Stomach (tissue), 9 donors: ENCODE results near the gene RXRA. TPM values are rescaled to one million over a fixed set of nuclear protein-coding genes. Genes with fewer than 3 reads are reported as not detected.
A peak's percentile ranks its signal among the peaks of the same experiment; 100 is the strongest.

Experiments
- DNase-seq, 2 donors: peaks; one replicate each; pipeline versions ENCODE4 v3.0.0 to v3.0.0-alpha.2; 2013 to 2019
- H3K27ac ChIP-seq, 5 donors: fragments of 200-600 bp in 4 of 5; sonication (generic) in 4 of 5; one replicate each; pipeline ENCODE4 v1.5.1; 2013 to 2019; ENCODE audit warnings: mild to moderate bottlenecking in 1 of 5, moderate library complexity in 1 of 5
- H3K27me3 ChIP-seq, 3 donors: fragments of 200-600 bp; sonication (generic); one replicate each; pipeline ENCODE4 v1.5.1; 2017 to 2019; ENCODE audit warnings: mixed run types in 1 of 3
- H3K36me3 ChIP-seq, 4 donors: fragments of 200-600 bp; sonication (generic); 1 replicate in 3 of 4; 2 replicates in 1 of 4; pipeline ENCODE4 v1.5.1; 2016 to 2019
- H3K4me1 ChIP-seq, 4 donors: fragments of 200-600 bp; sonication (generic); one replicate each; pipeline ENCODE4 v1.5.1; 2016 to 2019
- H3K4me3 ChIP-seq, 4 donors: fragments of 200-600 bp; sonication (generic) in 3 of 4; one replicate each; pipeline ENCODE4 v1.5.1; 2016 to 2019; ENCODE audit warnings: mild to moderate bottlenecking in 1 of 4
- H3K9me3 ChIP-seq, 4 donors: fragments of 200-600 bp; sonication (generic); one replicate each; pipeline ENCODE4 v1.5.1; 2016 to 2019
- EP300 ChIP-seq: sonication (generic); formaldehyde crosslinking; IDR thresholded peaks from one replicate; pipeline ENCODE4 v1.6.1; 2017; ENCODE audit warnings: antibody characterized with exemption
- POLR2A ChIP-seq, 4 donors: fragments of 450-650 bp; IDR thresholded peaks; one replicate each; pipeline ENCODE4 v1.6.1; 2016; ENCODE audit warnings: antibody characterized with exemption in 4 of 4, control low read depth in 2 of 4, mild to moderate bottlenecking in 1 of 4, moderate library complexity in 1 of 4
- POLR2AphosphoS5 ChIP-seq, 3 donors: sonication (generic); formaldehyde crosslinking; IDR thresholded peaks; one replicate each; pipeline ENCODE4 v1.6.1; 2016; ENCODE audit warnings: antibody characterized with exemption in 3 of 3
- WGBS, 5 donors: extraction: QIAGEN DNeasy Blood & Tissue Kit in 3 of 5; methylation state at CpG; one replicate each; pipeline versions ENCODE4 v1.1.5 to v1.1.7; 2013 to 2018; 5-methylcytosine and 5-hydroxymethylcytosine counted together
- intact Hi-C: fragments of 100-400 bp; cut with DNase I; formaldehyde crosslinking; loops from one replicate; pipeline ENCODE4 v1.15.1; 2023; ENCODE audit warnings: low total_unique reads
- polyA plus RNA-seq, 3 donors: library from polyadenylated mRNA; stranded (reverse); fragments of 200-250 nt; gene quantifications; one replicate each; pipeline ENCODE4 v1.2.3, GENCODE V29; 2013
- total RNA-seq, 5 donors: library from RNA; depleted of rRNA; stranded (reverse); fragments of >200 nt; gene quantifications; one replicate each; pipeline versions ENCODE4 v1.1.0 to v1.2.3, GENCODE V29; 2014 to 2016
- TF ChIP-seq, protein P1 (sequence below), 7 experiments: fragments of 450-650 bp in 4 of 7; fragments of 200-600 bp in 3 of 7; sonication (generic) in 3 of 7; IDR thresholded peaks; one replicate each; pipeline ENCODE4 v1.5.1; 2016 to 2019; ENCODE audit warnings: antibody characterized with exemption in 7 of 7, control low read depth in 2 of 7, mild to moderate bottlenecking in 1 of 7
- donor health status: healthy with polysubstance abuse.
- donor health status: Bipolar disorder and iron deficiency.
- donor health status: healthy.

RXRA gene
- total and polyA plus RNA-seq, 8 donors, result 14.0 to 68.4 (median 29.3) TPM

DNA sequence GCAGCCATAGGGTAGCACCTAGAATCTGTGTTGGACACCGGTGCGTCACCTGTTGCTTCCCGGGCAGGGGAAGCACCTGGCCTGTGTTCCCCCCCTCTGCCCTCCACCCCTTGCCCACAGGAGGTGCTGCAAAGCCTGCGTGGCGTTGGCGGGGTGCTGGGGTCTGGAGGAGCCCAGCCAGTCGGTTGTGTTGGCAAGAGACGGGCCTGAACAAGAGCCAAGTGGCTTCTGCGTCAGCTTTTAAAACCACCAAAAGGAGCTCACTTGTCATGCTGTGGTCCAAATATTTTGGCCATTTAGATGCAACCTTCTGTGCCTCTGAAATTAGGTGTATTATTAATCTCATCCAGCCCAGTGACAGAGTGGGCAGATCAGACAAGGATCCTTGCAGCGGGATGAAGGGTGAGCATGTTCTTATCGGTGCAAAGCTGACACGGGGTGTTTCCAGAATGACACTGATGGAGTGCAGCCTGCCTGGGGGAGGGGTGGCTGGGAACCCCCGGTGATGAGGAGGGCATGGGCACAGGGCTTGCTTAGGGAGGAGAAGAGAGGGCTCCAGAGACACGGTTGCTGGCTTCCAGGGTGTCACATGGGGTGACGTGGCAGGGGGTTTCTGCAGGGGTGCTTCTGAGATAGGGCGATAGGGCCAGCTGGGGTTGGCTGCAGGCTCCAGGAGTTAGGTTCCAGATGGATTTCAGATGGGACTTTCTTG is 9.7 kb upstream of the RXRA start:
- WGBS, 5 donors, result 27 to 36% (median 32%) methylated on average over 16 of the region's 16 CpGs
- Histone ChIP-seq H3K4me1 (peaks cover 12 to 51% (median 30%) of the 10 kb centered on the region in 4 donors), H3K9me3 (no peaks in the 10 kb centered on the region), H3K27ac (peak overlapping the region in 2 of 5 donors; percentile 26 to 45), H3K4me3 (no peak overlapping the region), H3K36me3 (no peaks in the 10 kb centered on the region), H3K27me3 (no peaks in the 10 kb centered on the region)
- TF ChIP-seq EP300, result no peak
- peak in 1 of 3 donors; percentile 20 for TF ChIP-seq POLR2AphosphoS5 (IDR thresholded peaks at IDR 0.05)
- TF ChIP-seq, protein P1, sequence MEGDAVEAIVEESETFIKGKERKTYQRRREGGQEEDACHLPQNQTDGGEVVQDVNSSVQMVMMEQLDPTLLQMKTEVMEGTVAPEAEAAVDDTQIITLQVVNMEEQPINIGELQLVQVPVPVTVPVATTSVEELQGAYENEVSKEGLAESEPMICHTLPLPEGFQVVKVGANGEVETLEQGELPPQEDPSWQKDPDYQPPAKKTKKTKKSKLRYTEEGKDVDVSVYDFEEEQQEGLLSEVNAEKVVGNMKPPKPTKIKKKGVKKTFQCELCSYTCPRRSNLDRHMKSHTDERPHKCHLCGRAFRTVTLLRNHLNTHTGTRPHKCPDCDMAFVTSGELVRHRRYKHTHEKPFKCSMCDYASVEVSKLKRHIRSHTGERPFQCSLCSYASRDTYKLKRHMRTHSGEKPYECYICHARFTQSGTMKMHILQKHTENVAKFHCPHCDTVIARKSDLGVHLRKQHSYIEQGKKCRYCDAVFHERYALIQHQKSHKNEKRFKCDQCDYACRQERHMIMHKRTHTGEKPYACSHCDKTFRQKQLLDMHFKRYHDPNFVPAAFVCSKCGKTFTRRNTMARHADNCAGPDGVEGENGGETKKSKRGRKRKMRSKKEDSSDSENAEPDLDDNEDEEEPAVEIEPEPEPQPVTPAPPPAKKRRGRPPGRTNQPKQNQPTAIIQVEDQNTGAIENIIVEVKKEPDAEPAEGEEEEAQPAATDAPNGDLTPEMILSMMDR (IDR thresholded peaks at IDR 0.05), result no peak
- no peak for TF ChIP-seq POLR2A (IDR thresholded peaks at IDR 0.05)
- intact Hi-C loops, result no loop called here
- peak in 1 of 2 donors; percentile 70 for DNase-seq

DNA sequence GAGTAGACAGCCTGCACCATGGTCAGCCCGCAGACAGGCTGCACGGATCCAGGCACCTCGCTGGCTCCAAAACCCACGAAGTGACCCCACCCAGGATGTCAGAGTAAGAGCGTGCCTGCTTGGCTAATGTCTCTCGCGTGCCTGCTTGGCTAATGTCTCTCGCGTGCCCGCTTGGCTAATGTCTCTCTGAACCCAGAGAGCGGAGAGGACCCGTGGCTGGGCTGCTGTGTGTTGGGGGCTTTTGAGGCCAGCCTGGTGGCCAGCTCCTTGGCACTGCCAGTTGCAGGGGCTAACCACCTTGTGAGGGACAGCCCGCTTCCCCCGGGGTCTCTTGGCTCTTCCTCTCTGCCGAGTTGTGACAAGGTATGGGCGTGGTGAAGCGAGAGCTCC is 8.9 kb upstream of the RXRA start:
- intact Hi-C loops, result no loop called here
- Histone ChIP-seq H3K4me1 (peaks cover 19 to 59% (median 36%) of the 10 kb centered on the region in 4 donors), H3K27me3 (no peaks in the 10 kb centered on the region), H3K36me3 (no peaks in the 10 kb centered on the region), H3K4me3 (no peak overlapping the region), H3K9me3 (no peaks in the 10 kb centered on the region), H3K27ac (no peak overlapping the region)
- 57 to 82% (median 72%) methylated on average over 14 to 17 of the region's 17 CpGs for WGBS, 5 donors
- TF ChIP-seq POLR2AphosphoS5 (IDR thresholded peaks at IDR 0.05) (no peak), EP300 (no peak)
- TF ChIP-seq, protein P1 (IDR thresholded peaks at IDR 0.05), result no peak
- no peak for DNase-seq

DNA sequence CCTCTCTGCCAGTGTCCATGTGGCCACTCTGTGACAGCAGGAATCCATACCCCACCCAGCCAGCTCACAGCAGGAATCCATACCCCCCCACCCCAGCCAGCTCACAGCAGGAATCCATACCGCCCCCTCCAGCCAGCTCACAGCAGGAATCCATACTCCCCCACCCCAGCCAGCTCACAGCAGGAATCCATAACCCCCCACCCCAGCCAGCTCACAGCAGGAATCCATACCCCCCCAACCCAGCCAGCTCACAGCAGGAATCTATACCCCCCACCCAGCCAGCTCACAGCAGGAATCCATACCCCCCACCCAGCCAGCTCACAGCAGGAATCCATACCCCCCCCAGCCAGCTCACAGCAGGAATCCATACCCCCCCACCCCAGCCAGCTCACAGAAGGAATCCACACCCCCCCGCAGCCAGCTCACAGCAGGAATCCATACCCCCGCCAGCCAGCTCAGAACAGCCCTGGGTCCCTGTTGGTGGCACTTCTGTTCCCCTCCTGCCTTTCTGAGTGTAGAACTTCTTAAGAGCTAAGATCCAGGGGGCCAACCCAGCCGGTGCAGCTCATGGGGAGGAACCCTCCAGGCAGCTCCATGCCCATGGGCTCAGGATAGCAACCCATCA is 8.4 kb upstream of the RXRA start:
- Histone ChIP-seq H3K4me3 (no peak overlapping the region), H3K27me3 (no peaks in the 10 kb centered on the region), H3K36me3 (no peaks in the 10 kb centered on the region), H3K4me1 (peaks cover 24 to 61% (median 37%) of the 10 kb centered on the region in 4 donors), H3K27ac (no peak overlapping the region), H3K9me3 (no peaks in the 10 kb centered on the region)
- WGBS, 5 donors, result 78 to 85% (median 80%) methylated on average over 2 to 4 of the region's 4 CpGs
- intact Hi-C loops, result no loop called here
- peak in 1 of 2 donors; percentile 71 for DNase-seq
- TF ChIP-seq POLR2A (IDR thresholded peaks at IDR 0.05) (no peak), EP300 (no peak), POLR2AphosphoS5 (IDR thresholded peaks at IDR 0.05) (no peak)
- TF ChIP-seq, protein P1 (IDR thresholded peaks at IDR 0.05), result no peak

DNA sequence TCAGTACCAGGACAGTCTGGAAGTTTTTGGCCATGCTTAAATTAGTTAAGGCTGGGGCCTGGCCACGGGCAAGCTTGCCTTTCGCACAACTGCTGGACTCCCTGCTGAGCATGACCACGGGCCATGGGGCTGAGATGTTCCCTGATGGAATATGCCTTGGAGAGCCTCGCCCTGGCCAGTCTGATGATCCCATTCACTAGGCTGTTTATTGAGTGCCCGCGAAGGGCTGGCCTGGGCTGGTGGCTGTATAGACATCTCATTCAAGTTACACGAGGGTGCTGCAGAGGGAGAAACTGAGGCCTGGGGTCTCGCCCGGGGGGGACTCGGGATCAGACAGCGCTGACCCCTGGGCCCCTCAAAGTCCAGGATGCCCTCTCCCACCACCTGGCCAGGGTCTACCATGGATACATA is 7.8 kb upstream of the RXRA start:
- H3K27me3 ChIP-seq, result no peaks in the 10 kb centered on the region
- H3K4me3 ChIP-seq, result no peak overlapping the region
- no peak for DNase-seq
- intact Hi-C loops, result no loop called here
- peaks cover 24 to 67% (median 39%) of the 10 kb centered on the region in 4 donors for H3K4me1 ChIP-seq
- H3K36me3 ChIP-seq, result no peaks in the 10 kb centered on the region
- TF ChIP-seq EP300 (no peak), POLR2AphosphoS5 (IDR thresholded peaks at IDR 0.05) (no peak), POLR2A (IDR thresholded peaks at IDR 0.05) (no peak)
- TF ChIP-seq, protein P1 (IDR thresholded peaks at IDR 0.05), result no peak
- no peaks in the 10 kb centered on the region for H3K9me3 ChIP-seq
- WGBS, 5 donors, result 81 to 89% (median 83%) methylated on average over 4 to 11 of the region's 11 CpGs
- no peak overlapping the region for H3K27ac ChIP-seq
